HG02938 (cell line): ENCODE measurements around the gene CNTNAP5.
"Not testable (repeated sequence)": the region's sequence is repeated elsewhere in the genome, so short reads cannot be mapped to it uniquely, and the experiment has no call there.

Experiments
- ATAC-seq: cut with Tn5 transposase; IDR thresholded peaks from one replicate; pipeline ENCODE4 v1.9.1; 2021; ENCODE audit warnings: mild to moderate bottlenecking, moderate library complexity; ENCODE audit not compliant: unreplicated experiment

The CNTNAP5 gene

DNA sequence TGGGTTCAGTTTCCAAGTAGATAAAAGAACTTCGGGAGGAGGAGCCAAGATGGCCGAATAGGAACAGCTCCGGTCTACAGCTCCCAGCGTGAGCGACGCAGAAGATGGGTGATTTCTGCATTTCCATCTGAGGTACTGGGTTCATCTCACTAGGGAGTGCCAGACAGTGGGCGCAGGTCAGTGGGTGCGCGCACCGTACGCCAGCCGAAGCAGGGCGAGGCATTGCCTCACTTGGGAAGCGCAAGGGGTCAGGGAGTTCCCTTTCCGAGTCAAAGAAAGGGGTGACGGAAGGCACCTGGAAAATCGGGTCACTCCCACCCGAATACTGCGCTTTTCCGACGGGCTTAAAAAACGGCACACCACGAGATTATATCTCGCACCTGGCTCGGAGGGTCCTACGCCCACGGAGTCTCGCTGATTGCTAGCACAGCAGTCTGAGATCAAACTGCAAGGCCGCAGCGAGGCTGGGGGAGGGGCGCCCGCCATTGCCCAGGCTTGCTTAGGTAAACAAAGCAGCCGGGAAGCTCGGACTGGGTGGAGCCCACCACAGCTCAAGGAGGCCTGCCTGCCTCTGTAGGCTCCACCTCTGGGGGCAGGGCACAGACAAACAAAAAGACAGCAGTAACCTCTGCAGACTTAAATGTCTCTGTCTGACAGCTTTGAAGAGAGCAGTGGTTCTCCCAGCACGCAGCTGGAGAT, 382.9 kb downstream of the CNTNAP5 start:
- ATAC-seq: not testable (repeated sequence)

DNA sequence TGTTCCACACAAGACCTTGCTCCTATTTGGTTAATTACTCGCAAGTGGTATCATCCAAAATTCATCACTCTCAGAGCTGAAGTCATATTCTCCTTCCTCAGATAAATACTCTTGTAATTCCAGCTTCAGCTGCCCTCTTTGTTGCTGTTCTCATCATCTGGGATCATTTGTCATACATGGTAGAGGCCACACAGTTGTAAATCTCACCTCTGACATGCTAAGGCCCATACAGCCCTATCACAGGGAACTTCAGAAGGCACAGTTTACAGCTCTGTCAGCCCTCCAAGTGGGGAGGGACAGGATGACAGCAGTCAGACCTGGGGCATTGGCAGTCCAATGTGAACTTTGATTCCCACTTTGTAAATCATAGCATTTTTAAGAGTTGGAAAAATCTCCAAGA, 399.0 kb downstream of the CNTNAP5 start:
- ATAC-seq: no peak

DNA sequence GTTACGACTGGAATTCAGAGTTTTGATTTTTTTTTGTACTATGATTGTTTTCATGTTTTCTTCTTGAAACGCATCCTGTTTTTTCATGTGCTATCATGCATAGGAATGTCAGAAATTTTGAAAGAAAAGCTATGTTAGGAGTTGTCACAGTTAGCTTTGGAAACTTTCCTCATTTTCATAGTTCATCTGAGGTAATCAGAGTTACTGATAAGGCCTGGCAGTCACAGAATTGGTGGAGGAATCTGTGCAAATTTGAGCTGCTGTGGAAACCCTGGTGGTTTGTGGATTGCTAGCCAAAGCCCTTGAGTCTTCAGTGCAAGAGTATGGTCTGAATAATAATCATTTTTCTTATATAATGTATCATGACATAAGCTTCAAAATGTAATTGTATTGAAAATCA, 401.0 kb downstream of the CNTNAP5 start:
- ATAC-seq: no peak

DNA sequence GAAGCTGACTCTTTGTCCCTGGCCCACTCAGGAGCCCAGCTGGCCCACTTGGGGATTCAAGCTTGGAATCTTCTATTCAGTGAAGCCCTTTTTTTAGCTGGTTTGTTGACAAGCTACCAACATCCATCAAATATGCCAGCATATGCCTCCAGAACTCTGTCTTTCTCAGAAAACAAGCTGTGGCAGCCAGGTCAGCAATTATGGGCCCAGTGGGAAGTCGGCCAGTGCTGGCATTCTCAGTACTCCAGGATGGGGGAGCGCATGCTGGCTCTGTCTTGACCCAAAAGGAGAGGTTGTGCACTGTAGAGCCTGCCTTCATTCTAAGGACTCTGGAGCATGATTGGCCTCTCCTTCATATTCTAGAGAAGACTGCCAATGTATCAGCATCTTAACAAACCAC, 401.5 kb downstream of the CNTNAP5 start:
- no peak for ATAC-seq

DNA sequence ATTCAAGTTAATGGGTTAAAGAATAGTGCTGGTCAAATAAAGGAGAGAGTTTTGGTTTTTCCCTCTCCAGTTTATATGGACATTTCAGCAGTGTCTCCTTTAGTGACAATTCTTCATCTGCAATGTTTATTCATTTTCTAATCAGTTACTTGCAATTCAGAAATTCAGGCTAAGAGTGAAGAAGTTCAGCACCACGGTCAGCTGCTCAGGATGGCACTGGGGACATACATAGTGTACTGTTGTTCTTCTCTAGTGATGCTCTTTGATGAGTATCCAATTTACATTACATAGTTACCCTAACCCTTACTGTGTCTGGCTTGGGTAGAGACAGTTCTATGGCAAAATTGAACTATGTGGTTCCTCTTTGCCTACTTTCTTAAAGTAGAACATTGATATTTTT, 412.7 kb downstream of the CNTNAP5 start:
- ATAC-seq: no peak

DNA sequence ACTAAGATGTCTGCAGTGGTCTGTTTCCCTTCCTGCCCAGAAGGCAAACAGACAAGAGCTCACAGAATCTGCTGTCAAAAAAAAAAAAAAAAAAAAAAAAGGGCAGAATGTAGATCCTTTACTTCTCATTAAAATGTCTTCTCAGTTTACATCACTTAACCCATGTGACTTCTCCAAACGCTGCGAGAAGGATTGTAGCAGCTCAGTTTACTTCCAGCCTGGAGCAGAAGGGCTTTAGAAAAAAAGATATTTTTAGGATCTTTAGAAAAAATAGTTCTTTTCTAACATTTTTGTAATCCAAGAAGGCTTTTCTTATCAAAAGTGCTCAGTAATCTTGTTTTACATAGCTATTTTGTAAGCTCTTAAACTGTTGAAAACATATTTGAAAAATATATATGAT, 425.4 kb downstream of the CNTNAP5 start:
- no peak for ATAC-seq

DNA sequence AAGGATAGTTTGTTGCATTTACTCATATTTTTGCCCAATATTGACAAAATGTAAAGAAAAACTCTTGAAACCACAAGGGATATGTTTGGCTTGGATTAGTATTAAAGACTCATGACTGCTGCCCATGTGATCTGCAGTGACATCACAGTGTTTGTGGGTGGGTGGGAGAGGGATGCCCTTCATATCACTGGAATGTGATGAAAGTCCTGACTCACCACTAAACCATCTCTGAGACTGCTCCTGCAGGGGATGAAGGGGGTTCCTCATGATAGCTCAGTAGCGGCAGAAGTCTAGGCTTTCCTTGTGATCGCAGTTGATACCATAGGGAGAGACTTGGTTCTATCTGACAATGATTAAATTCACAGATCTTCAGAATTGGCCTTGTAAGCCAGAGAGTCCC, 451.2 kb downstream of the CNTNAP5 start:
- no peak for ATAC-seq

DNA sequence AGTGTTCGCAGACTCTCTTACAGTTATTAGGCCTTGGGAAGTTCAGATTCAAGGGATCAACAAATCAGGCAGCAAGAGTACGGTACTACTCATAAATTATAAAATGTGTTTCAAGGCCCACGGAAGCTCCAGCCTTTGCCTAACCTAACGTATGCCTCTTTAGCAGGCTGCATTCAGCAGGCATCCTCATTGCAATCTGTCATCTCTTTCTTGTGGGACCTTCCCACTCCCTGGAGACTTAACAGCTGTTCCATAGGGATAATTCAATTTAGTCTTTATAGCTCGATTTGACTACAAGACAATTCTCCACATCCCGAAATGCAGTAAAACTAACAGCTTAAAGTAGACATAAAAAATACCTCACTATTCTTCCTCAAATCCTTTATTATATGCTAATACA, 453.7 kb downstream of the CNTNAP5 start:
- ATAC-seq: no peak

DNA sequence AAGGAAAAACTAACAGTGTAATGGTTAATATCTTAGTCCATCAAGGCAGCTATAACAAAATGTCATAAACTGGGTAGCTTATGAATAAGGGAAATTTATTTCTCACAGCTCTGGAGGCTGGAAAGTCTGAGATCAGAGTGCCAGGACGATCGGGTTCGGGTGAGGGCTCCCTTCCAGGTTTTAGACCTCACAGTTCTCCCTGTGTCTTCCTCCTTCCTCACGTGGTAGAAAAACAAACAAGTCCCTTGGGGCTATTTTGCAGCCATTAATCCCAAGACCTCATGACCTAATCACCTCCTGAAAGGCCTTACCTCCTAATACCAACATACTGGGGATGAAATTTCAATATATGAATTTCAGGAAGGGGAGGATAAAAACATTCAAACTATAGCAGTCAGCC, 455.9 kb downstream of the CNTNAP5 start:
- ATAC-seq: no peak

DNA sequence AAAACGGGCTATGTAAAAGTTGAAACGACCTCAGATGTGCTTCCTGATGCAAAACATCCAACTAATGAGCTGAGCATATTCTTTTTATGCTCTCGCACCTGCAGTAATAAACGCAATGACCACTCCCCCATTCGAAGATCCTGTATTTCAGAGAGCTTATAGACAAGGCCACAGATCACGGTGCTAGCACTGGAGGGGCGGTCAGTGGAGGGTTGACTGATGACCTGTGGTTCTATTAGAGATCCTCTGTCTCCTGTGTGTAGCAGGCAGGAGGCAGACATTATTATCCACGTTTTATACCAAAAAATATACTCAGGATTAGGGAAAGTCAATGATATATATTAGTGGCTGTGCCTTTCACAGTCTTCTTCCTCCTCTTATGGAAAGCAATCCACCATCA, 457.0 kb downstream of the CNTNAP5 start:
- ATAC-seq: no peak

DNA sequence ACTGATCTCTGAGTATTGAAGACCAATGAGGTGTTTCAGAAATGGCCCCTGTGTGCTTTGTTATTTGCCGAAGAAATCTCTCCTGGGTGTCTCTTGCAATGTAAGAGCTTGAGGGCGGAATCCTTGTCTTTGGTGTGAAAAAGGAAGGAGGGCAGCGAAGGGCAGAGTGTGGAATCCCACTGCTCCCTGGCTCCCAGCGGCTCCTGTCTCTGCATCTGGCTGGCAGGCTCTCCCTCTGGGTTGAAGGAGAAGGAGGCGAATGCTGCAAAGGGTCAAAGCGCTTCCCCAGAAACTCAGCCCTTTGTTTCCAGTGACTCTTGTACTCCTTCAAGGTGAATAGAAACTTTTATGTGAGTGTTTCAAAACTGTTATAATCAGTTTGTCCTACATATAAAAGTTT, 457.5 kb downstream of the CNTNAP5 start:
- ATAC-seq: no peak

DNA sequence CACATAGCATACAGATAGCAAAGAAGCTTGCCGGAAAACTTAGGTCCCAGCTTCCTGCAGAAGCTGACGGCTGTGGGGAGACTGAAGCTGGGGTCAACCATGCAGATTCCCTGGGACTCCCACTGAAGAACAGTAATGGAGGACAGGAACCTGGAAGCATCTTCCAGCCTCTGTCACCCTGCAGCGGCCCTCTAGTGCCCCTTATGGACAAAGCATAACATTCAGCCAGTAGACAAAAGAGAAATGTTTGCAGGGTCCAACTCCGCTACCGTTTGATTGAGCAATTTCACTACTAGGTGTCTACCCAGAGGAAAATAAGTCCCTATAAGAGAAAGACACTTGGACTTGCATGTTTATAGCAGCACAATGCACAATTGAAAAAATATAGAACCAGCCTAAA, 460.6 kb downstream of the CNTNAP5 start:
- ATAC-seq: no peak

DNA sequence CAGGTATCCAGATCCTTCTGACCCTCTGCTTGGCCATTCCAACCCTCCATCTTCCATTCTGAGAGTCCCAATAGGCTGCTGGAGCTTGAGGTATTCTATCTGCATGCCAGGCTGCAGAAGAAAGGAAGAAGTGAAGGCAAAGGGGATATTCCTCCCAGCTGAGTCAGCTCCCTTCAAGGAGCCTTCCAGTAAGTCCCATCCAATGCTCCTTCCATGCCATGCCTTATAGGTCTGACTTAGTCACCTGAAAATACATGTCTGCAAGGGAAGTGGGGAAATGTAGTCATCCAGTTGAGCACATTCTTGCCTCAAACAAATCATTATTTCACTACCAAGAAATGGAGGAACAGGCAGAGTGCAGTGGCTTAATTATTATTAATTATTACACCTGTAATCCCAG, 464.6 kb downstream of the CNTNAP5 start:
- no peak for ATAC-seq

DNA sequence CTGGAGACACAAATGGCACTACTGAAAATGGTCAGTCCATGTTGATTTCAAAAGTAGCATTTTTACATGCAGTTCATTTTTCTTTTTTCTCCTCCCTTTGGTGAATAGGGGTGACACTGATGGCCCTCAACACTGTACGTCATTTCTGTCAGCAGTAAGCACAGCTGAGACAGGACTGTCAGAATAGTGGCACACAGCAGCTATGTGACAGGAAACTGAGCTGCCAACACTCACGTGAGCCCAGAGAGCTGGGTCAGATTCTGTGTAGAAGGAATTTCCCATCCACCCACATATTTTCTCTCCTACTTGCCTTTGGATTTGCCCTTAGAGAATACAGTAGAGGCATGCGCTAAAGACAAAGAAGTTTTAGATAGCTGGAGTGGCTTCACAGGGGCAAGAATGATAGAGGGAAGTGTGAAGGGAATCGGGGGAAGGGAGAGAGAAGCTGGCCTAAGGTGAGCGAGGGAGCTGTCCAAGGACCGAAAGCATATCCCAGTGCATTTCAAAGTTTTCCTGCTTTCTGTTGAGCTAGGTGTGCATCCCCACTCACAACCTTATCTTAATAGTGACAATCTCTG, 476.6 kb downstream of the CNTNAP5 start:
- ATAC-seq: no peak

DNA sequence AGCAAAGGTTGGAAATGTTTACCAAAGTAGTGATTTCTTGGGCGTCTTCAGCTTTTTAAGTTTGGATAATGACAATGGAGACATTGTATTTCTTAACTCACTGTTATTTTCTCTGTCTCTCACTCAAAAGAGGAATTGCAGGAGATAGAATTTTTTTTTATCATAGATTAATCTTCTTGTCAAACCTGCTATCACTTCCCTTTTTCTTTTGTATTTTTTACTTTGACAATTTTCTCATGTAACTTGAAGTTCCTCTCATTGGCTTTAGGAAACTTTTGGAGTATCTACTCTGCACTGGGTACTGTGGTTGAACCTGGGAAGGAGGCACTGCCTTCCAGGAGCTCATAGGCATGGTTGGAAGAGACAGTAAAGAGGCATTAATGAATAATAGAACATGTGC, 489.1 kb downstream of the CNTNAP5 start:
- no peak for ATAC-seq

DNA sequence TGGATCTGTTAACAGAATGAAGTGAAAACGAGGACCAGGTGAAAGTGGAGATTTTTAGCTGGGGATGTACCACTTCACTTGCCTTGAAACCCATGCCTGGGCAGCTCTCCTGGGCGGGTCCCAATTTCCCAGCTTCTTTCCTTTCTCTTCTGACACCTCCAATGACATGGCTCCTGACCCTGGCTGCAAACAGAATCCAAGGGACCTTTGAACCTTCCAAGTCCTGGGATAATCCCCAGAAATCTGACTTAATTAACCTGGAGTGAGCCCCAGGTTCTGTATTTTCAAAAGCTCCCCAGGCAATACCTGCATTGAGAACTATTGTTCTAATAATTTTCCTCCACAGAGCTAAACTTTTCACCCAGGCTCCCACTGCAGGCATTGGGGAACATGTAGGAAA, 495.9 kb downstream of the CNTNAP5 start:
- ATAC-seq: no peak

DNA sequence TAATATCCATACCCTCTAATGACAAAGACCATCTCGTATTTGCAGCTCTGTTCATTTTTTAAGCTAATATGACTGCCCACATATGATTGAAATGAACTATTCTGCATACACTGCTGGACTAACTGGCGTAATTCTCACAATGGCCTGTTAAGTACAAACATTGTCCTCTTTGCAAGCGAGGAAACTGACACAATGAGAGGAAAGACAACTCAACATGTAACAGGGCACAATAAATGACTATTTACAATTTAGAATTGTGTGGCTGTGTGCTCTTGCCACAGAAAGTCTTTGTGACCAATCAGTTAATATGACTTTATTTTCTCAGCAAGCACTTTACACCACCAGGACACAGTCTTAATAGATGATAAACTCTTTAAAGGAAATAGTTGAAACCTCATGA, 498.0 kb downstream of the CNTNAP5 start:
- ATAC-seq: no peak

DNA sequence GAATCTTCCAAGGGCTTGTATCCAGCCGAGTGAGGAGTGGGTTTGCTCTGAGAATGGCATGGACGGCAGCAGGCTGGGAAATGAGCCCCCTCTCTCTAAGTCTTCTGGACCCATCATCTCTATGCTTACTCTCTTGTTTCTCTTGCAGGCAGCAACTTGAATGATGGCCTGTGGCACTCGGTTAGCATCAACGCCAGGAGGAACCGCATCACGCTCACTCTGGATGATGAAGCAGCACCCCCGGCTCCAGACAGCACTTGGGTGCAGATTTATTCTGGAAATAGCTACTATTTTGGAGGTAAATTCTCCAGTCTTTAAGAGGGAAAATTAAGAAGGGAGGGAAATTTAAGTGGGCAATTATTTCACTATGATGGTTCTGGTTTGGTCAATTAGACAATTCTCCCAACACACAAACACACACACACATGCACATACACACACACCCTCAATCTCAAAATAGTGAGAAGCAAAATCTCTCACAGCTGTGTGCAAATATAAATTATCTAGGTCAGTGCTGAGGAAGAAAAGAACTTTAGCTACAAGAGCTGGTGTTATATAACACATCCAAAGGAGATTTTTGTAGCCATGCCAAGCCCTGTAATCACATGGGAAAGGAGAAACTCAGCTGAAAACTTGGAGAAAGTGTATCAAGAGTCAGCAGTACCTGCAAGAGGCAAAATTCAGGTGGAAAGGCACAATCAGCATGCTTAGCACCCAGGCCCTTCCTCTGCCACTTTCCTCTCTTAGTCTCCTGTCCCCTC, 499.2 kb downstream of the CNTNAP5 start:
- no peak for ATAC-seq

DNA sequence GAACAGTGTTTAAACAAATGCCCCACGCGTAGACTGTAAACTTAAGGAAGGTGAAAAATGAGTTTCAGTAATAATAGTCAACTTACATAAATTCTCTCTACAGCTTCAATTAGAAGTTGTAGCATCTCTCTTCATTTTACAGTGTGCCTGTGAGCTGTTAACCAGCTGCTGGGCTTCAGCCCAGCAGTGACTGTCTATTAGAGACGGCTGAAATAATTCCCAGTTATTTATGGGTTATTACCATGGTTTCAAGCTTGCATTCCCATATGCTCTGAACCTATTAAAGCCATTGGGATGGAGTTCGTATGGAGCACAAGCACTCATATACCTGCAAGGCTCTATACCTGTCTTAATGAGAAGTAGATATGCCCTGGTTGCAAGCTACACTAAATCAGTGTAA, 501.1 kb downstream of the CNTNAP5 start:
- ATAC-seq: no peak

DNA sequence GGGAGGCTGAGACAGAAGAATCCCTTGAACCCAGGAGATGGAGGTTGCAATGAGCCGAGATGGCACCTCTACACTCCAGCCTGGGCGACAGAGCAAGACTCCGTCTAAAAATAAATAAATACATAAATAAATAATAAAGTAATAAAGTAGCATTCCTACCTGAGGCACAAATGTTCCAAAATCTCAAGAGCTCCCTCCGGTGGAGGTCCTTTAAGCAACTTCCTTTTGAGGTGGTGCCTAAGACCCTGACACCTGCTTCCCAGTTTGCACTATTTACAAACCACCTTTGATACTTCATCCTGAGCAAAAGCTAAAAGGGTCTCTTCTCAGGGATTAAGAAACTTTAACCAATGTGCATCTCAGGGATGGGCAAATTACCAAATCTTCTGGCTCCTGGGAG, 505.1 kb downstream of the CNTNAP5 start:
- ATAC-seq: no peak

DNA sequence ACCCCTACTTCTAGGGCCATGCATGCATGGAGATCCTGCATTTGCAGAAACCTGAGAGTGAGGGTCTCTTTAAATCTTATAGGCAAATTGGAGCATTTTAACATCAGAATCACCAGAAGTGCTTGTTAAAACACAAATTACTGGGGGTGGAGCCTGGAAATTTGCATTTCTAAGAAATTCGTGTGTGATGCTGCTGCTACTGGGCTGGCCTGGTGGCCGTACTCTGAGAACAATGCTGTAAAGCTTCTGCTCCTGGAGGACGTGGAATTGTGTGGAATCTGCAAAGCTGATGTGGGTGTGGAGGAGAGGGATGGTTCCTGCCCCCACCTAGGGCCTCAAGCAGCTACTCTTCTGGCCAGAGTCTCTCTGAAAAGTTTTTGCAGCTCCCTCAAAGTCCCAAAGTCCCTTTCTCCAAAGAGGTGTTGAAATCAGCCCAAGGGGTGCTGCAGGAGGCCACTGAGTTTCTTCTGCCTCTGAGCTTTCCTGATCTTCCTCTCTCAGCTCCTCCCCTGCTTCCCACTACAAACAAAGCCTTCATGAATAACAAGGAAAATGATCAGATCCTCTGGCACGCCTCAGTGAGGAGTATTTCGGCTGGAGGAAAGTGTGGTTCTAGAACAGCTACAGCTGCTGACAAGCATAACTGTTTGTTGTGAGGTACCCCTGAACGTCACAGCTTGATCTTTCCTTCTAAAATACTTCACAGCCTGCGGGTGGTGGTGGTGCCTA, 508.3 kb downstream of the CNTNAP5 start:
- ATAC-seq: no peak

DNA sequence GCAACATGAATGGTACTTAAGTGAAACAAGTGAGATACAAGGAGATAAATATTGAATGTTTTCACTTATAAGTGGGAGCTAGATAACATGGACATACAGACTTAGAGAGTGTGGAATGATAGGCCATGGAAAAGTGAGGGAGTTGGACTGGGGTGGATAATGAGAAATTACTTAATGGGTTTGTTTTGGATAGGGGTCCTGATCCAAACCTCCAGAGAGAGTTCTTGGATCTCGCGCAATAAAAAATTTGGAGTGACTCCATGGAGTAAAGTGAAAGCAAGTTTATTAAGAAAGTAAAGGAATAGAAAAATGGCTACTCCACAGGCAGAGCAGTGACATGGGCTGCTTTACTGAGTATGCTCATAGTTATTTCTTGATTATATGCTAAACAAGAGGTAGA, 508.9 kb downstream of the CNTNAP5 start:
- no peak for ATAC-seq
